Measurements from ENCODE around the gene ERP44.
"Not testable (repeated sequence)": the region's sequence is repeated elsewhere in the genome, so short reads cannot be mapped to it uniquely, and the experiment has no call there.

Gene ERP44

GRCh38 chr9:100064872-100065581 is 33.8 kb downstream of the ERP44 start:
- H3K27ac ChIP-seq (ENCODE audit: low read length), result no peak overlapping the region
- no peak overlapping the region for H3K4me3 ChIP-seq (ENCODE audit: low read length)
- no peak overlapping the region for H3K9ac ChIP-seq (ENCODE audit: low read depth, low read length)
- H3K4me1 ChIP-seq (ENCODE audit: insufficient read depth, low read length), result peaks cover 11% of the 10 kb centered on the region; the same call in 1 of the 2 replicates
- no peaks in the 10 kb centered on the region for H3K9me3 ChIP-seq (ENCODE audit: insufficient read depth, low read depth, low read length)
- H3K27me3 ChIP-seq (ENCODE audit: insufficient read depth, low read length), result no peaks in the 10 kb centered on the region
- no peaks in the 10 kb centered on the region for H3K36me3 ChIP-seq (ENCODE audit: insufficient read depth, low read depth, low read length)

- Histone ChIP-seq H3K27ac (ENCODE audit: low read length) (no peak overlapping the region), H3K4me1 (ENCODE audit: insufficient read depth, low read length) (peaks cover 11% of the 10 kb centered on the region; the same call in 1 of the 2 replicates), H3K9me3 (ENCODE audit: insufficient read depth, low read depth, low read length) (no peaks in the 10 kb centered on the region), H3K27me3 (ENCODE audit: insufficient read depth, low read length) (no peaks in the 10 kb centered on the region), H3K4me3 (ENCODE audit: low read length) (peak overlapping the region; percentile 56), H3K9ac (ENCODE audit: low read depth, low read length) (no peak overlapping the region), H3K36me3 (ENCODE audit: insufficient read depth, low read depth, low read length) (0 out of 2 replicates have a peak, but pooled peaks cover 9% of the 10 kb centered on the region)
Measured at GRCh38 chr9:100063185-100063584, 35.6 kb downstream of the ERP44 start.

- H3K4me1 ChIP-seq (ENCODE audit: insufficient read depth, low read length), result peaks cover 11% of the 10 kb centered on the region; the same call in 1 of the 2 replicates
- H3K4me3 ChIP-seq (ENCODE audit: low read length); H3K9ac ChIP-seq (ENCODE audit: low read depth, low read length); H3K27ac ChIP-seq (ENCODE audit: low read length); H3K27me3 ChIP-seq (ENCODE audit: insufficient read depth, low read length); H3K9me3 ChIP-seq (ENCODE audit: insufficient read depth, low read depth, low read length); H3K36me3 ChIP-seq (ENCODE audit: insufficient read depth, low read depth, low read length): not testable (repeated sequence)
Measured at GRCh38 chr9:100062683-100063082, 36.1 kb downstream of the ERP44 start.

- H3K36me3 ChIP-seq (ENCODE audit: insufficient read depth, low read depth, low read length), result 0 out of 2 replicates have a peak, but pooled peaks cover 14% of the 10 kb centered on the region
- H3K27me3 ChIP-seq (ENCODE audit: insufficient read depth, low read length), result no peaks in the 10 kb centered on the region
- H3K4me1 ChIP-seq (ENCODE audit: insufficient read depth, low read length), result peaks cover 8% of the 10 kb centered on the region; the same call in 1 of the 2 replicates
- H3K4me3 ChIP-seq (ENCODE audit: low read length), result no peak overlapping the region
- H3K9me3 ChIP-seq (ENCODE audit: insufficient read depth, low read depth, low read length), result no peaks in the 10 kb centered on the region
- H3K9ac ChIP-seq (ENCODE audit: low read depth, low read length), result no peak overlapping the region
- H3K27ac ChIP-seq (ENCODE audit: low read length), result no peak overlapping the region
Measured at GRCh38 chr9:100058699-100059579, 39.9 kb downstream of the ERP44 start.

- H3K27me3 ChIP-seq (ENCODE audit: insufficient read depth, low read length), result no peaks in the 10 kb centered on the region
- H3K9ac ChIP-seq (ENCODE audit: low read depth, low read length), result no peak overlapping the region
- no peaks in the 10 kb centered on the region for H3K9me3 ChIP-seq (ENCODE audit: insufficient read depth, low read depth, low read length)
- 0 out of 2 replicates have a peak, but pooled peaks cover 14% of the 10 kb centered on the region for H3K36me3 ChIP-seq (ENCODE audit: insufficient read depth, low read depth, low read length)
- H3K4me1 ChIP-seq (ENCODE audit: insufficient read depth, low read length), result no peaks in the 10 kb centered on the region
- no peak overlapping the region for H3K4me3 ChIP-seq (ENCODE audit: low read length)
- H3K27ac ChIP-seq (ENCODE audit: low read length), result no peak overlapping the region
Measured at GRCh38 chr9:100057624-100058023, 41.2 kb downstream of the ERP44 start.

- no peak overlapping the region for H3K27ac ChIP-seq (ENCODE audit: low read length)
- no peaks in the 10 kb centered on the region for H3K9me3 ChIP-seq (ENCODE audit: insufficient read depth, low read depth, low read length)
- no peaks in the 10 kb centered on the region for H3K4me1 ChIP-seq (ENCODE audit: insufficient read depth, low read length)
- H3K36me3 ChIP-seq (ENCODE audit: insufficient read depth, low read depth, low read length), result peaks cover 14% of the 10 kb centered on the region; the same call in 1 of the 2 replicates
- no peak overlapping the region for H3K4me3 ChIP-seq (ENCODE audit: low read length)
- H3K9ac ChIP-seq (ENCODE audit: low read depth, low read length), result no peak overlapping the region
- H3K27me3 ChIP-seq (ENCODE audit: insufficient read depth, low read length), result no peaks in the 10 kb centered on the region
Measured at GRCh38 chr9:100056561-100056960, 42.2 kb downstream of the ERP44 start.

- Histone ChIP-seq H3K4me3 (ENCODE audit: low read length) (no peak overlapping the region), H3K4me1 (ENCODE audit: insufficient read depth, low read length) (no peaks in the 10 kb centered on the region), H3K36me3 (ENCODE audit: insufficient read depth, low read depth, low read length) (peaks cover 12% of the 10 kb centered on the region), H3K9me3 (ENCODE audit: insufficient read depth, low read depth, low read length) (no peaks in the 10 kb centered on the region), H3K27me3 (ENCODE audit: insufficient read depth, low read length) (no peaks in the 10 kb centered on the region), H3K27ac (ENCODE audit: low read length) (no peak overlapping the region), H3K9ac (ENCODE audit: low read depth, low read length) (no peak overlapping the region)
Measured at GRCh38 chr9:100052375-100052774, 46.4 kb downstream of the ERP44 start.

GRCh38 chr9:100049551-100049950 is 49.2 kb downstream of the ERP44 start:
- H3K36me3 ChIP-seq (ENCODE audit: insufficient read depth, low read depth, low read length), result peaks cover 7% of the 10 kb centered on the region

GRCh38 chr9:100038472-100038871 is 60.3 kb downstream of the ERP44 start:
- H3K36me3 ChIP-seq (ENCODE audit: insufficient read depth, low read depth, low read length), result no peaks in the 10 kb centered on the region
- H3K9me3 ChIP-seq (ENCODE audit: insufficient read depth, low read depth, low read length), result peaks cover 6% of the 10 kb centered on the region
- H3K27me3 ChIP-seq (ENCODE audit: insufficient read depth, low read length), result no peaks in the 10 kb centered on the region
- H3K9ac ChIP-seq (ENCODE audit: low read depth, low read length), result no peak overlapping the region
- H3K4me1 ChIP-seq (ENCODE audit: insufficient read depth, low read length), result no peaks in the 10 kb centered on the region
- H3K27ac ChIP-seq (ENCODE audit: low read length), result no peak overlapping the region
- H3K4me3 ChIP-seq (ENCODE audit: low read length), result no peak overlapping the region

More at GRCh38 chr9:100049551-100049950, 49.2 kb downstream of the ERP44 start:
- Histone ChIP-seq H3K9me3 (ENCODE audit: insufficient read depth, low read depth, low read length) (no peaks in the 10 kb centered on the region), H3K27me3 (ENCODE audit: insufficient read depth, low read length) (no peaks in the 10 kb centered on the region), H3K4me1 (ENCODE audit: insufficient read depth, low read length) (no peaks in the 10 kb centered on the region), H3K4me3 (ENCODE audit: low read length) (no peak overlapping the region), H3K9ac (ENCODE audit: low read depth, low read length) (no peak overlapping the region), H3K27ac (ENCODE audit: low read length) (no peak overlapping the region)

GRCh38 chr9:100033877-100034551 is 64.8 kb downstream of the ERP44 start:
- Histone ChIP-seq H3K4me1 (ENCODE audit: insufficient read depth, low read length) (no peaks in the 10 kb centered on the region), H3K9ac (ENCODE audit: low read depth, low read length) (no peak overlapping the region), H3K27me3 (ENCODE audit: insufficient read depth, low read length) (no peaks in the 10 kb centered on the region), H3K9me3 (ENCODE audit: insufficient read depth, low read depth, low read length) (peaks cover 18% of the 10 kb centered on the region), H3K27ac (ENCODE audit: low read length) (no peak overlapping the region), H3K4me3 (ENCODE audit: low read length) (no peak overlapping the region), H3K36me3 (ENCODE audit: insufficient read depth, low read depth, low read length) (no peaks in the 10 kb centered on the region)

- Histone ChIP-seq H3K9ac (ENCODE audit: low read depth, low read length) (no peak overlapping the region), H3K9me3 (ENCODE audit: insufficient read depth, low read depth, low read length) (peaks cover 18% of the 10 kb centered on the region), H3K4me1 (ENCODE audit: insufficient read depth, low read length) (peaks cover 6% of the 10 kb centered on the region; the same call in 1 of the 2 replicates), H3K4me3 (ENCODE audit: low read length) (no peak overlapping the region), H3K27me3 (ENCODE audit: insufficient read depth, low read length) (no peaks in the 10 kb centered on the region), H3K27ac (ENCODE audit: low read length) (no peak overlapping the region), H3K36me3 (ENCODE audit: insufficient read depth, low read depth, low read length) (no peaks in the 10 kb centered on the region)
Measured at GRCh38 chr9:100030548-100030947, 68.3 kb downstream of the ERP44 start.

Data from iPS-20b (cell line).